TTC549 (cell line): Measurements from ENCODE around the gene OR1I1.

Experiments used
- FAIRE-seq: peaks from 2 replicates; lab custom pipeline; 2012; peaks lifted over from hg19 to GRCh38; lab: Jason Lieb, UNC

The OR1I1 gene

GRCh38 chr19:15118789-15119494, 36.9 kb downstream of the OR1I1 start:
- FAIRE-seq, result no peak

GRCh38 chr19:15120135-15121026, 38.4 kb downstream of the OR1I1 start:
- no peak for FAIRE-seq

- FAIRE-seq, result no peak
Measured at GRCh38 chr19:15122331-15123030, 40.5 kb downstream of the OR1I1 start.

- FAIRE-seq, result no peak
Measured at GRCh38 chr19:15123031-15123890, 41.2 kb downstream of the OR1I1 start.

GRCh38 chr19:15123900-15124299, 41.9 kb downstream of the OR1I1 start:
- FAIRE-seq, result no peak

- FAIRE-seq, result no peak
Measured at GRCh38 chr19:15124572-15125231, 42.7 kb downstream of the OR1I1 start.

GRCh38 chr19:15125232-15126067, 43.4 kb downstream of the OR1I1 start:
- FAIRE-seq, result peak; percentile 83

GRCh38 chr19:15126131-15126910, 44.3 kb downstream of the OR1I1 start:
- FAIRE-seq, result no peak

- no peak for FAIRE-seq
Measured at GRCh38 chr19:15128162-15128770, 46.3 kb downstream of the OR1I1 start.

- FAIRE-seq, result no peak
Measured at GRCh38 chr19:15129856-15130585, 48.0 kb downstream of the OR1I1 start.

GRCh38 chr19:15136234-15136954, 54.4 kb downstream of the OR1I1 start:
- FAIRE-seq, result no peak

- no peak for FAIRE-seq
Measured at GRCh38 chr19:15137777-15138176, 55.8 kb downstream of the OR1I1 start.

GRCh38 chr19:15138427-15138826, 56.4 kb downstream of the OR1I1 start:
- no peak for FAIRE-seq

GRCh38 chr19:15141143-15141542, 59.1 kb downstream of the OR1I1 start:
- FAIRE-seq, result no peak

GRCh38 chr19:15142313-15142712, 60.3 kb downstream of the OR1I1 start:
- FAIRE-seq, result no peak
